Uterus (tissue), 4 donors: ENCODE data around the gene NUDT7. TPM values are rescaled to one million over a fixed set of nuclear protein-coding genes. Genes with fewer than 3 reads are reported as not detected.

Source experiments
- DNase-seq, 2 donors: peaks; one replicate each; pipeline ENCODE4 v3.0.0-alpha.2; 2019 to 2020
- H3K27ac ChIP-seq, 2 donors: fragments of 200-600 bp; sonication (generic); 1 replicate in 1 of 2; 2 replicates in 1 of 2; pipeline ENCODE4 v1.5.1; 2016 to 2018
- H3K27me3 ChIP-seq, 2 donors: fragments of 200-600 bp; sonication (generic); one replicate each; pipeline ENCODE4 v1.5.1; 2018 to 2019; ENCODE audit warnings: control low read depth in 1 of 2
- H3K36me3 ChIP-seq, 2 donors: fragments of 200-600 bp; sonication (generic); one replicate each; pipeline ENCODE4 v1.5.1; 2019; ENCODE audit warnings: control low read depth in 1 of 2
- H3K4me1 ChIP-seq, 2 donors: fragments of 200-600 bp; sonication (generic); one replicate each; pipeline ENCODE4 v1.5.1; 2018 to 2019; ENCODE audit warnings: control low read depth in 1 of 2
- H3K4me3 ChIP-seq, 2 donors: fragments of 200-600 bp; sonication (generic); 1 replicate in 1 of 2; 2 replicates in 1 of 2; pipeline ENCODE4 v1.5.1; 2018 to 2019; ENCODE audit warnings: mild to moderate bottlenecking in 1 of 2
- H3K9me3 ChIP-seq, 2 donors: fragments of 200-600 bp; sonication (generic); one replicate each; pipeline ENCODE4 v1.5.1; 2019; ENCODE audit warnings: control low read depth in 1 of 2
- POLR2A ChIP-seq, 2 donors: fragments of 450-650 bp; IDR thresholded peaks; one replicate each; pipeline ENCODE4 v1.6.1; 2016; ENCODE audit warnings: antibody characterized with exemption in 2 of 2, mild to moderate bottlenecking in 1 of 2, moderate library complexity in 1 of 2
- intact Hi-C: fragments of 100-400 bp; cut with DNase I; formaldehyde crosslinking; loops from one replicate; pipeline ENCODE4 v1.15.1; 2023; ENCODE audit warnings: low total_unique reads
- total RNA-seq, 4 donors: library from RNA; depleted of rRNA in 3 of 4; stranded (reverse); fragments of >200 nt in 3 of 4; gene quantifications; one replicate each; pipeline versions ENCODE4 v1.1.0 to v1.2.4, GENCODE V29; 2014 to 2023
- TF ChIP-seq, protein P1 (sequence below), 4 experiments: fragments of 200-600 bp in 2 of 4; fragments of 450-650 bp in 2 of 4; sonication (generic) in 2 of 4; IDR thresholded peaks; one replicate each; pipeline ENCODE4 v1.5.1; 2016 to 2019; ENCODE audit warnings: antibody characterized with exemption in 4 of 4, mild to moderate bottlenecking in 2 of 4, moderate library complexity in 1 of 4
- donor health status: DM: yes; HTN: yes; CAD: no.

Gene NUDT7
- total RNA-seq, 4 donors from 2014 or later = 3.3 to 11.2 (median 5.8) TPM

DNA sequence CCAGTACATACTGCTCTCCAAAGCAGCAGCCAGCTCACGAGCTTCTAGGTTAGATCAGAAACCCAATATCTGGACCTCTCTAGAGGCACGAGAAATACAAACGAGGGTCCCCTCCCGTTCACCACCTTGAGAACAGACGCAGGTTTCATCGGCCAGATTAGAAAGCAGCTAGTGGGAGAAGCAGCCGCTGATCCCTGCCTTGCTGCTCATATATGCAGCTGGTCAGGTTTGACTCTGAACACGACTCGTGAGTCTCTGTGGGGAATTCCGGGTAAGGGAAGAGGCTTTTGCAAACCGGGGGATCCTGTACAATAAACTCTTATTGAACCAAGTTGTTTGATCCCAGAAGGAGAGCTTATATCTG lies 67.7 kb downstream of the NUDT7 start:
- Histone ChIP-seq H3K27ac (no peak overlapping the region), H3K36me3 (no peaks in the 10 kb centered on the region), H3K27me3 (no peaks in the 10 kb centered on the region), H3K4me1 (no peaks in the 10 kb centered on the region), H3K9me3 (no peaks in the 10 kb centered on the region), H3K4me3 (no peak overlapping the region)
- no peak for DNase-seq
- intact Hi-C loops = no loop called here
- no peak for TF ChIP-seq POLR2A (IDR thresholded peaks at IDR 0.05)
- TF ChIP-seq, protein P1, sequence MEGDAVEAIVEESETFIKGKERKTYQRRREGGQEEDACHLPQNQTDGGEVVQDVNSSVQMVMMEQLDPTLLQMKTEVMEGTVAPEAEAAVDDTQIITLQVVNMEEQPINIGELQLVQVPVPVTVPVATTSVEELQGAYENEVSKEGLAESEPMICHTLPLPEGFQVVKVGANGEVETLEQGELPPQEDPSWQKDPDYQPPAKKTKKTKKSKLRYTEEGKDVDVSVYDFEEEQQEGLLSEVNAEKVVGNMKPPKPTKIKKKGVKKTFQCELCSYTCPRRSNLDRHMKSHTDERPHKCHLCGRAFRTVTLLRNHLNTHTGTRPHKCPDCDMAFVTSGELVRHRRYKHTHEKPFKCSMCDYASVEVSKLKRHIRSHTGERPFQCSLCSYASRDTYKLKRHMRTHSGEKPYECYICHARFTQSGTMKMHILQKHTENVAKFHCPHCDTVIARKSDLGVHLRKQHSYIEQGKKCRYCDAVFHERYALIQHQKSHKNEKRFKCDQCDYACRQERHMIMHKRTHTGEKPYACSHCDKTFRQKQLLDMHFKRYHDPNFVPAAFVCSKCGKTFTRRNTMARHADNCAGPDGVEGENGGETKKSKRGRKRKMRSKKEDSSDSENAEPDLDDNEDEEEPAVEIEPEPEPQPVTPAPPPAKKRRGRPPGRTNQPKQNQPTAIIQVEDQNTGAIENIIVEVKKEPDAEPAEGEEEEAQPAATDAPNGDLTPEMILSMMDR (IDR thresholded peaks at IDR 0.05) = no peak

DNA sequence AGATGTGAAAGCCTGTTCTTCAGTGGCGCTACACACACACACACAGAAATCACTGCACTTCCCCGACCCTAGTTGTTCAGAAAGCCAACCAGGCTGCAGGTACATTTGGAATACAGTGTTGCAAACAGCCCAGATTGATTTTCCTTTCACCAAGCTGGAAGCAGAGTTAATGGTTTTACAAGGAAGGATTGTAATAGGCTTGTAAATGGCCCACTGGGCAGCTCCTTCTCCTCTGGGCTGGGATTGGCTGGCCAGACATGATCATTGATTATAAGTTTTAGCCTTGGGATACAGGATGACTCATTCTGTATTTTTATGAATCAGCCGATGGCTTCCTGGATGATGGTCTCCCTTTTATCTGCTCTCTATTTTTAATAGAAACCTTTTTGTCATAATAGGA lies 68.6 kb downstream of the NUDT7 start:
- no peak overlapping the region for H3K27ac ChIP-seq
- TF ChIP-seq, protein P1 (IDR thresholded peaks at IDR 0.05) = no peak
- TF ChIP-seq POLR2A (IDR thresholded peaks at IDR 0.05) = no peak
- H3K27me3 ChIP-seq = no peaks in the 10 kb centered on the region
- no peak overlapping the region for H3K4me3 ChIP-seq
- H3K9me3 ChIP-seq = no peaks in the 10 kb centered on the region
- no peaks in the 10 kb centered on the region for H3K36me3 ChIP-seq
- intact Hi-C loops = no loop called here
- no peak for DNase-seq
- H3K4me1 ChIP-seq = no peaks in the 10 kb centered on the region

Other genes with a start within 250 kb of the NUDT7 start
- 1 to 10 TPM in 2 of 4 donors, under 1 TPM in 2; 0.29 to 3.8 (median 1.7) TPM for gene VAT1L, start 66.0 kb downstream of the NUDT7 start, total RNA-seq